Hepatocyte (in vitro differentiated cells): ENCODE measurements around the gene GPR21.

Experiments
- EZH2 ChIP-seq: fragments of 200-600 bp; sonication (generic); IDR thresholded peaks from 2 replicates; pipeline ENCODE4 v1.6.1; 2016; ENCODE audit warnings: antibody characterized with exemption, mild to moderate bottlenecking, borderline replicate concordance
- EZH2phosphoT487 ChIP-seq: fragments of 200-600 bp; sonication (generic); IDR thresholded peaks from one replicate; pipeline ENCODE4 v1.6.1; 2018; ENCODE audit warnings: antibody characterized with exemption, mild to moderate bottlenecking, low read depth, moderate library complexity; ENCODE audit not compliant: unreplicated experiment, severe bottlenecking
- TF ChIP-seq, protein P1 (sequence below): fragments of 200-600 bp; sonication (generic); IDR thresholded peaks from 2 replicates; pipeline ENCODE4 v1.5.1; 2016; ENCODE audit warnings: antibody characterized with exemption, mild to moderate bottlenecking; ENCODE audit not compliant: poor library complexity

DNA sequence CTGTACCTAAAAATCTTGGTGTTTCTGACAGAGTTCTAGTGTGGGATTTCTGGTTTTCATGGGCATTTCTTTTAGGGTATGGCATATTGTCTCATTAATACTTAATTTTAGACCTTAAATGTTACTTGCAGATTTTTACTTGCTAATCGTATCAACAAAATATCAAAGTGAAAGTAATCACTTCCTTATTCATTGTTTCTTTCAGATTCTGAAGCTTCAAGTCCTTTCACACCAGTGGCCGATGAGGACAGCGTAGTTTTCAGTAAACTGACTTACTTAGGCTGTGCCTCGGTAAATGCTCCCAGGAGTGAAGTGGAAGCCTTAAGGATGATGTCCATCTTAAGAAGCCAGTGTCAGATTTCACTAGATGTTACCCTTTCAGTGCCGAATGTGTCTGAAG lies 47.5 kb upstream of the GPR21 start:
- no peak for TF ChIP-seq EZH2phosphoT487
- TF ChIP-seq, protein P1, sequence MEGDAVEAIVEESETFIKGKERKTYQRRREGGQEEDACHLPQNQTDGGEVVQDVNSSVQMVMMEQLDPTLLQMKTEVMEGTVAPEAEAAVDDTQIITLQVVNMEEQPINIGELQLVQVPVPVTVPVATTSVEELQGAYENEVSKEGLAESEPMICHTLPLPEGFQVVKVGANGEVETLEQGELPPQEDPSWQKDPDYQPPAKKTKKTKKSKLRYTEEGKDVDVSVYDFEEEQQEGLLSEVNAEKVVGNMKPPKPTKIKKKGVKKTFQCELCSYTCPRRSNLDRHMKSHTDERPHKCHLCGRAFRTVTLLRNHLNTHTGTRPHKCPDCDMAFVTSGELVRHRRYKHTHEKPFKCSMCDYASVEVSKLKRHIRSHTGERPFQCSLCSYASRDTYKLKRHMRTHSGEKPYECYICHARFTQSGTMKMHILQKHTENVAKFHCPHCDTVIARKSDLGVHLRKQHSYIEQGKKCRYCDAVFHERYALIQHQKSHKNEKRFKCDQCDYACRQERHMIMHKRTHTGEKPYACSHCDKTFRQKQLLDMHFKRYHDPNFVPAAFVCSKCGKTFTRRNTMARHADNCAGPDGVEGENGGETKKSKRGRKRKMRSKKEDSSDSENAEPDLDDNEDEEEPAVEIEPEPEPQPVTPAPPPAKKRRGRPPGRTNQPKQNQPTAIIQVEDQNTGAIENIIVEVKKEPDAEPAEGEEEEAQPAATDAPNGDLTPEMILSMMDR, result no peak
- TF ChIP-seq EZH2, result no peak
